Liver (tissue), 9 donors: ENCODE measurements around the gene CDK11B. TPM values are rescaled to one million over a fixed set of nuclear protein-coding genes. Genes with fewer than 3 reads are reported as not detected.
"Not testable (repeated sequence)": the region's sequence is repeated elsewhere in the genome, so short reads cannot be mapped to it uniquely, and the experiment has no call there.

Experiments used
- DNase-seq: peaks from one replicate; pipeline ENCODE4 v3.0.0-alpha.2; 2017; ENCODE audit warnings: low spot score
- H3K27ac ChIP-seq, 2 donors: one replicate each; pipeline ENCODE4 v1.7.0; 2013; ENCODE audit warnings: inconsistent platforms in 2 of 2, low read length in 2 of 2, control low read depth in 1 of 2, low read depth in 1 of 2, mild to moderate bottlenecking in 1 of 2
- H3K27me3 ChIP-seq, 4 donors: one replicate each; pipeline versions ENCODE4 v1.6.1 to v1.7.0; 2013; ENCODE audit warnings: low read length in 3 of 4, inconsistent platforms in 1 of 4, mild to moderate bottlenecking in 1 of 4, moderate library complexity in 1 of 4; ENCODE audit not compliant: control insufficient read depth in 4 of 4, insufficient read depth in 4 of 4
- H3K36me3 ChIP-seq, 4 donors: one replicate each; pipeline versions ENCODE4 v1.6.1 to v1.7.0; 2013; ENCODE audit warnings: low read length in 3 of 4, mild to moderate bottlenecking in 3 of 4, low read depth in 1 of 4, moderate library complexity in 1 of 4; ENCODE audit not compliant: control insufficient read depth in 4 of 4, insufficient read depth in 3 of 4
- H3K4me1 ChIP-seq, 4 donors: one replicate each; pipeline versions ENCODE4 v1.6.1 to v1.7.0; 2013; ENCODE audit warnings: low read length in 3 of 4, mild to moderate bottlenecking in 3 of 4, moderate library complexity in 1 of 4; ENCODE audit not compliant: control insufficient read depth in 4 of 4, insufficient read depth in 4 of 4
- H3K4me3 ChIP-seq, 3 donors: one replicate each; pipeline versions ENCODE4 v1.6.1 to v1.7.0; 2013; ENCODE audit warnings: low read length in 3 of 3, control low read depth in 1 of 3, low read depth in 1 of 3, mild to moderate bottlenecking in 1 of 3
- H3K9ac ChIP-seq, 2 donors: one replicate each; pipeline ENCODE4 v1.7.0; 2013; ENCODE audit warnings: low read length in 2 of 2, mild to moderate bottlenecking in 2 of 2, moderate library complexity in 2 of 2, control low read depth in 1 of 2, low read depth in 1 of 2
- H3K9me3 ChIP-seq, 4 donors: one replicate each; pipeline versions ENCODE4 v1.6.1 to v1.7.0; 2013; ENCODE audit warnings: low read length in 3 of 4; ENCODE audit not compliant: control insufficient read depth in 4 of 4
- EGR1 ChIP-seq, 2 donors: IDR thresholded peaks; 2 replicates each; pipeline ENCODE4 v1.6.1; 2016 to 2018; ENCODE audit warnings: antibody characterized with exemption in 2 of 2, low read depth in 2 of 2
- FOXA1 ChIP-seq: IDR thresholded peaks from 2 replicates; pipeline ENCODE4 v1.6.1; 2016; ENCODE audit warnings: antibody characterized with exemption
- GABPA ChIP-seq, 2 donors: IDR thresholded peaks in 1 of 2; conservative IDR thresholded peaks in 1 of 2; 2 replicates each; pipeline ENCODE4 v1.6.1; 2016; ENCODE audit warnings: antibody characterized with exemption in 2 of 2, mild to moderate bottlenecking in 1 of 2, moderate library complexity in 1 of 2
- HNF4A ChIP-seq, 2 donors: conservative IDR thresholded peaks; 2 replicates each; pipeline ENCODE4 v1.6.1; 2016; ENCODE audit warnings: antibody characterized with exemption in 2 of 2, mild to moderate bottlenecking in 2 of 2
- JUND ChIP-seq, 2 donors: IDR thresholded peaks; 2 replicates each; pipeline ENCODE4 v1.6.1; 2016; ENCODE audit warnings: antibody characterized with exemption in 2 of 2
- RAD21 ChIP-seq, 2 donors: IDR thresholded peaks; 2 replicates each; pipeline ENCODE4 v1.6.1; 2016; ENCODE audit warnings: antibody characterized with exemption in 2 of 2, mild to moderate bottlenecking in 2 of 2
- RXRA ChIP-seq, 2 donors: IDR thresholded peaks; 2 replicates each; pipeline ENCODE4 v1.6.1; 2017 to 2018; ENCODE audit warnings: antibody characterized with exemption in 2 of 2, mild to moderate bottlenecking in 1 of 2
- TAF1 ChIP-seq: conservative IDR thresholded peaks from 2 replicates; pipeline ENCODE4 v1.6.1; 2016; ENCODE audit warnings: antibody characterized with exemption, mild to moderate bottlenecking
- YY1 ChIP-seq: IDR thresholded peaks from 2 replicates; pipeline ENCODE4 v1.6.1; 2016; ENCODE audit warnings: antibody characterized with exemption, mild to moderate bottlenecking
- WGBS: extraction: QIAGEN DNeasy Blood & Tissue Kit; methylation state at CpG from one replicate; pipeline ENCODE4 v1.1.7; 2013; 5-methylcytosine and 5-hydroxymethylcytosine counted together
- polyA plus RNA-seq, 2 donors: library from polyadenylated mRNA; stranded (reverse) in 1 of 2; unstranded in 1 of 2; fragments of 200-250 nt in 1 of 2; fragments of >200 nt in 1 of 2; fragmentation: Nextera tagmentation in 1 of 2; extraction: Ambion mirVana in 1 of 2; gene quantifications; one replicate each; pipeline versions ENCODE4 v1.2.1 to v1.2.3, GENCODE V29; 2013 to 2015
- total RNA-seq, 2 donors: library from RNA; depleted of rRNA; stranded (reverse); fragments of >200 nt; gene quantifications; one replicate each; pipeline ENCODE4 v1.2.3, GENCODE V29; 2014
- TF ChIP-seq, protein P1 (sequence below): IDR thresholded peaks from 2 replicates; pipeline ENCODE4 v1.6.1; 2016; ENCODE audit warnings: antibody characterized with exemption
- TF ChIP-seq, protein P2 (sequence below): IDR thresholded peaks from 2 replicates; pipeline ENCODE4 v1.6.1; 2016; ENCODE audit warnings: antibody characterized with exemption
- TF ChIP-seq, protein P3 (sequence below): IDR thresholded peaks from 2 replicates; pipeline ENCODE4 v1.6.1; 2016; ENCODE audit warnings: antibody characterized with exemption, mild to moderate bottlenecking
- donor health status: healthy.
- donor health status: healthy.
- donor health status: healthy.
- donor health status: healthy.
- donor health status: healthy.

The CDK11B gene
- total and polyA plus RNA-seq, 4 donors: 5.1 to 12.2 (median 7.4) TPM

DNA sequence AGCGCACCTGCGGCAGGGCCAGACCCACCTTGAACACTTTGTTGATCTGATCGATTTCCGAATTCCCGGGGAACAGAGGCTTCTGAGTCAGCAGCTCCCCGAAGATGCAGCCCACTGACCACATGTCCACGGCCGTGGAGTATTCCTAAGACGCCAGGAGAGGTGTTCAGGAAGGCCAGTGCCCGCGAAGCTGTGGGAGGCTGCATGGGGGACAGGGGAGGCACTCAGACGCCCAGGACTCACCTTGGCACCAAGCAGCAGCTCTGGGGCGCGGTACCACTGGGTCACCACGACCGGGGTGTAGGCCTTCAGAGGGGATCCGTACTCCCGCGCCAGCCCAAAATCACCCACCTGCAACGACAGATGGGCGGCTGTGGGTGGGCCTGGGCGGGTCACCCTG lies 45.0 kb upstream of the CDK11B start:
- no peak for DNase-seq
- Histone ChIP-seq H3K36me3 (peaks cover 4 to 10% (median 6%) of the 10 kb centered on the region in 4 donors), H3K4me1 (no peaks in the 10 kb centered on the region), H3K27ac (no peak overlapping the region), H3K27me3 (no peaks in the 10 kb centered on the region), H3K4me3 (no peak overlapping the region), H3K9me3 (no peaks in the 10 kb centered on the region), H3K9ac (no peak overlapping the region)
- WGBS: 97% methylated on average over 22 of the region's 22 CpGs
- no peak for TF ChIP-seq RAD21 (IDR thresholded peaks at IDR 0.05)
- no peak for TF ChIP-seq TAF1
- no peak for TF ChIP-seq JUND (IDR thresholded peaks at IDR 0.05)
- no peak for TF ChIP-seq RXRA (IDR thresholded peaks at IDR 0.05)
- no peak for TF ChIP-seq EGR1 (IDR thresholded peaks at IDR 0.05; ENCODE audit: low read depth in 2 of 2)
- TF ChIP-seq, protein P1, sequence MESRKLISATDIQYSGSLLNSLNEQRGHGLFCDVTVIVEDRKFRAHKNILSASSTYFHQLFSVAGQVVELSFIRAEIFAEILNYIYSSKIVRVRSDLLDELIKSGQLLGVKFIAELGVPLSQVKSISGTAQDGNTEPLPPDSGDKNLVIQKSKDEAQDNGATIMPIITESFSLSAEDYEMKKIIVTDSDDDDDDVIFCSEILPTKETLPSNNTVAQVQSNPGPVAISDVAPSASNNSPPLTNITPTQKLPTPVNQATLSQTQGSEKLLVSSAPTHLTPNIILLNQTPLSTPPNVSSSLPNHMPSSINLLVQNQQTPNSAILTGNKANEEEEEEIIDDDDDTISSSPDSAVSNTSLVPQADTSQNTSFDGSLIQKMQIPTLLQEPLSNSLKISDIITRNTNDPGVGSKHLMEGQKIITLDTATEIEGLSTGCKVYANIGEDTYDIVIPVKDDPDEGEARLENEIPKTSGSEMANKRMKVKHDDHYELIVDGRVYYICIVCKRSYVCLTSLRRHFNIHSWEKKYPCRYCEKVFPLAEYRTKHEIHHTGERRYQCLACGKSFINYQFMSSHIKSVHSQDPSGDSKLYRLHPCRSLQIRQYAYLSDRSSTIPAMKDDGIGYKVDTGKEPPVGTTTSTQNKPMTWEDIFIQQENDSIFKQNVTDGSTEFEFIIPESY: no peak
- TF ChIP-seq GABPA (IDR thresholded peaks at IDR 0.05 in 1 of 2, conservative IDR thresholded peaks at IDR 0.05 in 1 of 2): no peak
- no peak for TF ChIP-seq FOXA1
- TF ChIP-seq, protein P2, sequence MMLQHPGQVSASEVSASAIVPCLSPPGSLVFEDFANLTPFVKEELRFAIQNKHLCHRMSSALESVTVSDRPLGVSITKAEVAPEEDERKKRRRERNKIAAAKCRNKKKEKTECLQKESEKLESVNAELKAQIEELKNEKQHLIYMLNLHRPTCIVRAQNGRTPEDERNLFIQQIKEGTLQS: no peak
- no peak for TF ChIP-seq YY1
- TF ChIP-seq, protein P3, sequence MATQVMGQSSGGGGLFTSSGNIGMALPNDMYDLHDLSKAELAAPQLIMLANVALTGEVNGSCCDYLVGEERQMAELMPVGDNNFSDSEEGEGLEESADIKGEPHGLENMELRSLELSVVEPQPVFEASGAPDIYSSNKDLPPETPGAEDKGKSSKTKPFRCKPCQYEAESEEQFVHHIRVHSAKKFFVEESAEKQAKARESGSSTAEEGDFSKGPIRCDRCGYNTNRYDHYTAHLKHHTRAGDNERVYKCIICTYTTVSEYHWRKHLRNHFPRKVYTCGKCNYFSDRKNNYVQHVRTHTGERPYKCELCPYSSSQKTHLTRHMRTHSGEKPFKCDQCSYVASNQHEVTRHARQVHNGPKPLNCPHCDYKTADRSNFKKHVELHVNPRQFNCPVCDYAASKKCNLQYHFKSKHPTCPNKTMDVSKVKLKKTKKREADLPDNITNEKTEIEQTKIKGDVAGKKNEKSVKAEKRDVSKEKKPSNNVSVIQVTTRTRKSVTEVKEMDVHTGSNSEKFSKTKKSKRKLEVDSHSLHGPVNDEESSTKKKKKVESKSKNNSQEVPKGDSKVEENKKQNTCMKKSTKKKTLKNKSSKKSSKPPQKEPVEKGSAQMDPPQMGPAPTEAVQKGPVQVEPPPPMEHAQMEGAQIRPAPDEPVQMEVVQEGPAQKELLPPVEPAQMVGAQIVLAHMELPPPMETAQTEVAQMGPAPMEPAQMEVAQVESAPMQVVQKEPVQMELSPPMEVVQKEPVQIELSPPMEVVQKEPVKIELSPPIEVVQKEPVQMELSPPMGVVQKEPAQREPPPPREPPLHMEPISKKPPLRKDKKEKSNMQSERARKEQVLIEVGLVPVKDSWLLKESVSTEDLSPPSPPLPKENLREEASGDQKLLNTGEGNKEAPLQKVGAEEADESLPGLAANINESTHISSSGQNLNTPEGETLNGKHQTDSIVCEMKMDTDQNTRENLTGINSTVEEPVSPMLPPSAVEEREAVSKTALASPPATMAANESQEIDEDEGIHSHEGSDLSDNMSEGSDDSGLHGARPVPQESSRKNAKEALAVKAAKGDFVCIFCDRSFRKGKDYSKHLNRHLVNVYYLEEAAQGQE: no peak
- no peak for TF ChIP-seq HNF4A (conservative IDR thresholded peaks at IDR 0.05)

- H3K36me3 ChIP-seq, H3K27me3 ChIP-seq, H3K4me3 ChIP-seq, H3K9ac ChIP-seq, H3K9me3 ChIP-seq, DNase-seq, H3K27ac ChIP-seq, H3K4me1 ChIP-seq: not testable (repeated sequence)
- WGBS: 92% methylated on average over 7 of the region's 18 CpGs
Measured at GRCh38 chr1:1702506-1702905, 43.7 kb upstream of the CDK11B start.

DNA sequence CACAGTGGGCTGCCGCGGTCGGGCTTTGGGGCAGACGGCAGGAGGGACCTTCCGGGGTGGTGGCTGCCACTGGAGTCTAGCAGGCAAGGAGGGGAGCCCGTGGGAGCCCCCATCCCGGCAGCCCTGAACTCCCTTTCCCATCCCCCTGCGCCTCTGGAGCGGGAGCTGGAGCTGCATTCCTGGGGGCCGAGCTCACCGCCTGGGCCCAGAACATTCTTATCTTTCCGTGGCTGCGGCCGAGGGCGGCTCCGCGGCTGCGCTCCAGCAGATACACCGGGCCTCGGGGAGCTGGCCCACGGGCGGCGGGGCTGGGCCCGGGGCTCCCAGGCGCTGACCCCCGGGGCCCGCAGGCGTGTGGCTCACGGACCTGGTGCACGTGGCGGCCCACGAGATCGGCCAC lies 41.8 kb upstream of the CDK11B start:
- H3K27me3 ChIP-seq, H3K9me3 ChIP-seq, H3K4me3 ChIP-seq, H3K27ac ChIP-seq, H3K36me3 ChIP-seq, H3K4me1 ChIP-seq, DNase-seq, H3K9ac ChIP-seq: not testable (repeated sequence)
- WGBS: no CpG with 5 or more reads among the region's 33 CpGs

DNA sequence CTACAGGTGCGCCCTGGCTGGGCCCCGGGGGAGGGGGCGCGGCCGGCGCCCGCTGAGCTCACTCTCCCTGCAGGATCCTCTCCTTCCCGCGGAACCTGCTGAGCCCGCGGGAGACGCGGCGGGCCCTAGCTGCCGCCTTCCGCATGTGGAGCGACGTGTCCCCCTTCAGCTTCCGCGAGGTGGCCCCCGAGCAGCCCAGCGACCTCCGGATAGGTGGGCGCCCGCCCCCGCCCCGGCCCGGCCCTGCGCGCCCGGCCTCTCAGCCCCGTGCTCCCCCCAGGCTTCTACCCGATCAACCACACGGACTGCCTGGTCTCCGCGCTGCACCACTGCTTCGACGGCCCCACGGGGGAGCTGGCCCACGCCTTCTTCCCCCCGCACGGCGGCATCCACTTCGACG lies 41.3 kb upstream of the CDK11B start:
- WGBS: no CpG with 5 or more reads among the region's 45 CpGs
- H3K9ac ChIP-seq, H3K4me1 ChIP-seq, DNase-seq, H3K27me3 ChIP-seq, H3K4me3 ChIP-seq, H3K36me3 ChIP-seq, H3K9me3 ChIP-seq, H3K27ac ChIP-seq: not testable (repeated sequence)

- H3K36me3 ChIP-seq, H3K27ac ChIP-seq, H3K27me3 ChIP-seq, H3K9me3 ChIP-seq, H3K9ac ChIP-seq, DNase-seq, H3K4me1 ChIP-seq, H3K4me3 ChIP-seq: not testable (repeated sequence)
- 94% methylated on average over 9 of the region's 19 CpGs for WGBS
Measured at GRCh38 chr1:1699061-1699460, 40.3 kb upstream of the CDK11B start.
